Limb (tissue), 2 donors: ENCODE measurements around the gene ZFP36L2.

Experiments
- DNase-seq, 2 donors: peaks; one replicate each; pipeline ENCODE4 v3.0.0-alpha.2; 2016; ENCODE audit errors: extremely low spot score in 2 of 2

ZFP36L2 gene

GRCh38 chr2:43226558-43226954, at the start of gene ZFP36L2:
Gene ZFP36L2 (minus strand): TSS chr2:43226606. CDS start chr2:43226315, 291 bp downstream.
- peak; percentile 95 to 97 for DNase-seq

GRCh38 chr2:43274721-43275120, 48.3 kb upstream of the ZFP36L2 start:
- no peak for DNase-seq

GRCh38 chr2:43274055-43274454, 47.6 kb upstream of the ZFP36L2 start:
- no peak for DNase-seq

GRCh38 chr2:43273529-43273928, 47.1 kb upstream of the ZFP36L2 start:
- DNase-seq = no peak

- no peak for DNase-seq
Observed at GRCh38 chr2:43270930-43271615, 44.7 kb upstream of the ZFP36L2 start.

- no peak for DNase-seq
Observed at GRCh38 chr2:43270461-43270860, 44.1 kb upstream of the ZFP36L2 start.

- no peak for DNase-seq
Observed at GRCh38 chr2:43269706-43270105, 43.3 kb upstream of the ZFP36L2 start.

- no peak for DNase-seq
Observed at GRCh38 chr2:43269074-43269572, 42.7 kb upstream of the ZFP36L2 start.

GRCh38 chr2:43268066-43268953, 41.9 kb upstream of the ZFP36L2 start:
- DNase-seq = no peak

GRCh38 chr2:43267381-43267780, 41.0 kb upstream of the ZFP36L2 start:
- no peak for DNase-seq

GRCh38 chr2:43266711-43267111, 40.3 kb upstream of the ZFP36L2 start:
- no peak for DNase-seq

- peak in 1 of 2 donors; percentile 54 for DNase-seq
Observed at GRCh38 chr2:43265421-43265820, 39.0 kb upstream of the ZFP36L2 start.

GRCh38 chr2:43265001-43265400, 38.6 kb upstream of the ZFP36L2 start:
- no peak for DNase-seq

- DNase-seq = no peak
Observed at GRCh38 chr2:43262951-43263350, 36.5 kb upstream of the ZFP36L2 start.

GRCh38 chr2:43262239-43262638, 35.8 kb upstream of the ZFP36L2 start:
- no peak for DNase-seq

- no peak for DNase-seq
Observed at GRCh38 chr2:43259512-43259911, 33.1 kb upstream of the ZFP36L2 start.

GRCh38 chr2:43258547-43259156, 32.2 kb upstream of the ZFP36L2 start:
- no peak for DNase-seq

GRCh38 chr2:43255296-43255910, 29.0 kb upstream of the ZFP36L2 start:
- peak in 1 of 2 donors; percentile 46 for DNase-seq

- no peak for DNase-seq
Observed at GRCh38 chr2:43254331-43254730, 27.9 kb upstream of the ZFP36L2 start.

GRCh38 chr2:43251171-43251731, 24.8 kb upstream of the ZFP36L2 start:
- peak; percentile 63 to 92 for DNase-seq

- no peak for DNase-seq
Observed at GRCh38 chr2:43250015-43250414, 23.6 kb upstream of the ZFP36L2 start.
